Upper lobe of left lung (tissue), 6 donors: Measurements from ENCODE around the gene MBOAT1. TPM values are rescaled to one million over a fixed set of nuclear protein-coding genes. Genes with fewer than 3 reads are reported as not detected.
A peak's percentile ranks its signal among the peaks of the same experiment; 100 is the strongest.

Experiments used
- ATAC-seq, 2 donors: fragments of 200-7000 bp; cut with Tn5 transposase; one replicate each; pipeline ENCODE4 v1.9.1; 2022; ENCODE audit warnings: mild to moderate bottlenecking in 2 of 2, moderate library complexity in 2 of 2; ENCODE audit not compliant: low FRiP score in 2 of 2
- DNase-seq, 2 donors: peaks; one replicate each; pipeline ENCODE4 v3.0.0-alpha.2; 2019 to 2020
- H3K27ac ChIP-seq, 4 donors: fragments of 200-600 bp; sonication (generic); one replicate each; pipeline ENCODE4 v1.5.1; 2016 to 2019
- H3K27me3 ChIP-seq, 4 donors: fragments of 200-600 bp; sonication (generic); one replicate each; pipeline ENCODE4 v1.5.1; 2017 to 2019
- H3K36me3 ChIP-seq, 4 donors: fragments of 200-600 bp; sonication (generic); one replicate each; pipeline ENCODE4 v1.5.1; 2016 to 2019
- H3K4me1 ChIP-seq, 4 donors: fragments of 200-600 bp; sonication (generic); one replicate each; pipeline ENCODE4 v1.5.1; 2018 to 2019
- H3K4me3 ChIP-seq, 4 donors: fragments of 200-600 bp; sonication (generic); one replicate each; pipeline ENCODE4 v1.5.1; 2017 to 2019; ENCODE audit warnings: mild to moderate bottlenecking in 2 of 4, moderate library complexity in 1 of 4
- H3K9me3 ChIP-seq, 4 donors: fragments of 200-600 bp; sonication (generic); one replicate each; pipeline ENCODE4 v1.5.1; 2018 to 2019
- EP300 ChIP-seq, 4 donors: sonication (generic); formaldehyde crosslinking; IDR thresholded peaks; one replicate each; pipeline ENCODE4 v1.5.1; 2017; ENCODE audit warnings: antibody characterized with exemption in 4 of 4, control low read depth in 2 of 4
- POLR2A ChIP-seq, 4 donors: fragments of 450-650 bp; IDR thresholded peaks; one replicate each; pipeline ENCODE4 v1.5.1; 2016 to 2017; ENCODE audit warnings: antibody characterized with exemption in 4 of 4, mild to moderate bottlenecking in 2 of 4
- POLR2AphosphoS5 ChIP-seq, 2 donors: sonication (generic); formaldehyde crosslinking; IDR thresholded peaks; one replicate each; pipeline ENCODE4 v1.5.1; 2017; ENCODE audit warnings: antibody characterized with exemption in 2 of 2
- WGBS, 2 donors: methylation state at CpG; one replicate each; pipeline ENCODE4 v1.1.5; 2017 to 2018; 5-methylcytosine and 5-hydroxymethylcytosine counted together
- total RNA-seq, 6 donors: library from RNA; depleted of rRNA in 4 of 6; stranded (reverse); fragments of >200 nt in 4 of 6; gene quantifications; one replicate each; pipeline versions ENCODE4 v1.1.0 to v1.2.1, GENCODE V29; 2016 to 2021
- TF ChIP-seq, protein P1 (sequence below), 6 experiments: fragments of 450-650 bp in 4 of 6; fragments of 200-600 bp in 2 of 6; sonication (generic) in 2 of 6; IDR thresholded peaks; one replicate each; pipeline ENCODE4 v1.5.1; 2016 to 2019; ENCODE audit warnings: antibody characterized with exemption in 6 of 6
- donor health status: DM: no; HTN: no; CAD: no; lungs with moderate emphysema.
- donor health status: DM: no; HTN: yes; CAD: no; lungs with severe emphysema.

MBOAT1 gene
- total RNA-seq, 6 donors from 2014 or later: 4.2 to 17.5 (median 12.2) TPM

DNA sequence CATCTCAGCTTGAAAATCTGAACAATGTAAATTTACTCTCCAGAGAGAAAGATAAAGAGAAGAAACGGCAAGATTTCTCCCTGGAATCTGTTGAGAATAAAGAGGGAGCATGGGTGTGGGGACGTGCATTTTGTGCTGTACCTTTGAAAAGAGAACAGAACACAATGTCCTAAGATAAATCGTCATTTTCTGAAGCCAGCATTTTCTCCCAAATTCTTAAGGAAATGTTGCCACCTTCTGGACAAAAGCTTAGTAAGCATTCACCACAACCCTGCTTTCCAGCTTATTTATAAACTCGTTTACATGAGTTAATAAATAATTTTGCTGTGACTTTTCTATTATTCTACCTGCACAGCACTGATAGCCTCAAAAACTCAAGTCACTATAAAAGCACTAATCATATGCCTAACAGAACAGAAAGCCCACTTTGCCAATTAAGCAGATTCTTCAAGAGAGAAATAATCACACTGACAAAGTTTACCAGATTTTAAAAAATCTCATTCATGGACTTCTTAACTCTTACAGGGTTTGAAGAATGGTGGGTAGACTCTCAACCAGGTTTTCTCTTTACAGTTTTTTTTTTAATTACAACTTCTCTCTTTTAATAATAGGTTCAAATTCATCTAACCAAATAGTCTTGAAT is 155.8 kb downstream of the MBOAT1 start:
- H3K4me1 ChIP-seq: no peaks in the 10 kb centered on the region
- no peaks in the 10 kb centered on the region for H3K27me3 ChIP-seq
- no peaks in the 10 kb centered on the region for H3K36me3 ChIP-seq
- no peaks in the 10 kb centered on the region for H3K9me3 ChIP-seq
- no peak overlapping the region for H3K4me3 ChIP-seq
- H3K27ac ChIP-seq: no peak overlapping the region
- DNase-seq: no peak
- TF ChIP-seq, protein P1, sequence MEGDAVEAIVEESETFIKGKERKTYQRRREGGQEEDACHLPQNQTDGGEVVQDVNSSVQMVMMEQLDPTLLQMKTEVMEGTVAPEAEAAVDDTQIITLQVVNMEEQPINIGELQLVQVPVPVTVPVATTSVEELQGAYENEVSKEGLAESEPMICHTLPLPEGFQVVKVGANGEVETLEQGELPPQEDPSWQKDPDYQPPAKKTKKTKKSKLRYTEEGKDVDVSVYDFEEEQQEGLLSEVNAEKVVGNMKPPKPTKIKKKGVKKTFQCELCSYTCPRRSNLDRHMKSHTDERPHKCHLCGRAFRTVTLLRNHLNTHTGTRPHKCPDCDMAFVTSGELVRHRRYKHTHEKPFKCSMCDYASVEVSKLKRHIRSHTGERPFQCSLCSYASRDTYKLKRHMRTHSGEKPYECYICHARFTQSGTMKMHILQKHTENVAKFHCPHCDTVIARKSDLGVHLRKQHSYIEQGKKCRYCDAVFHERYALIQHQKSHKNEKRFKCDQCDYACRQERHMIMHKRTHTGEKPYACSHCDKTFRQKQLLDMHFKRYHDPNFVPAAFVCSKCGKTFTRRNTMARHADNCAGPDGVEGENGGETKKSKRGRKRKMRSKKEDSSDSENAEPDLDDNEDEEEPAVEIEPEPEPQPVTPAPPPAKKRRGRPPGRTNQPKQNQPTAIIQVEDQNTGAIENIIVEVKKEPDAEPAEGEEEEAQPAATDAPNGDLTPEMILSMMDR (IDR thresholded peaks at IDR 0.05): peak in 5 of 6 experiments; percentile 30 to 54 (median 43)
- TF ChIP-seq POLR2AphosphoS5 (IDR thresholded peaks at IDR 0.05) (no peak), EP300 (IDR thresholded peaks at IDR 0.05) (no peak), POLR2A (IDR thresholded peaks at IDR 0.05) (no peak)
- ATAC-seq: peak in 1 of 2 donors; percentile 49
- 6 to 10% methylated on average over 4 of the region's 4 CpGs for WGBS, 2 donors

DNA sequence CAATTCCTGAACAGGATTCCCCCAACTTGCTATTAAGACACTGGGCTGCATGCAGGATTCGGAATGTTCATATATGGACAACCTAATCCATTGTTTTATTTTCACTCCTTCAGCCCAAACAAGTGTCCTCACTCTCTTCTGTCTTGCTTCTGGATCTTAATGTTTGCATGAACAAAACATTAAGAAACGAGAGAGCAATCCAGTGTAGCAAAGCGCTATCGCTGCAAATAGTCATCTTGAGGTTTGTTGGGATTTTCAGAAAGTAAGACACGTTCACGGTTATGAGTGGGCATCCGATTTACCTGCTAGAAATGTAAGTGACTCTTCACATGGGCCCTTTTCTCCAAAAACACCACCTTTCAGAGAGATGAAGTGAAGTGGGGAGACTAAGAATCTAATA is 156.4 kb downstream of the MBOAT1 start:
- Histone ChIP-seq H3K27me3 (no peaks in the 10 kb centered on the region), H3K27ac (no peak overlapping the region), H3K4me1 (no peaks in the 10 kb centered on the region), H3K9me3 (no peaks in the 10 kb centered on the region), H3K36me3 (no peaks in the 10 kb centered on the region), H3K4me3 (no peak overlapping the region)
- TF ChIP-seq EP300 (IDR thresholded peaks at IDR 0.05) (no peak), POLR2A (IDR thresholded peaks at IDR 0.05) (no peak), POLR2AphosphoS5 (IDR thresholded peaks at IDR 0.05) (no peak)
- TF ChIP-seq, protein P1 (IDR thresholded peaks at IDR 0.05): no peak
- ATAC-seq: no peak
- no peak for DNase-seq
- 88 to 90% methylated on average over 7 of the region's 7 CpGs for WGBS, 2 donors

Other genes with a start within 250 kb of the MBOAT1 start
- 10 to 100 TPM in 1 of 6 donors, 1 to 10 TPM in 5; 4.0 to 10.8 (median 6.5) TPM for gene E2F3, start 189.4 kb upstream of the MBOAT1 start, total RNA-seq